ENCODE results near the gene DBR1.

Gene DBR1

DNA sequence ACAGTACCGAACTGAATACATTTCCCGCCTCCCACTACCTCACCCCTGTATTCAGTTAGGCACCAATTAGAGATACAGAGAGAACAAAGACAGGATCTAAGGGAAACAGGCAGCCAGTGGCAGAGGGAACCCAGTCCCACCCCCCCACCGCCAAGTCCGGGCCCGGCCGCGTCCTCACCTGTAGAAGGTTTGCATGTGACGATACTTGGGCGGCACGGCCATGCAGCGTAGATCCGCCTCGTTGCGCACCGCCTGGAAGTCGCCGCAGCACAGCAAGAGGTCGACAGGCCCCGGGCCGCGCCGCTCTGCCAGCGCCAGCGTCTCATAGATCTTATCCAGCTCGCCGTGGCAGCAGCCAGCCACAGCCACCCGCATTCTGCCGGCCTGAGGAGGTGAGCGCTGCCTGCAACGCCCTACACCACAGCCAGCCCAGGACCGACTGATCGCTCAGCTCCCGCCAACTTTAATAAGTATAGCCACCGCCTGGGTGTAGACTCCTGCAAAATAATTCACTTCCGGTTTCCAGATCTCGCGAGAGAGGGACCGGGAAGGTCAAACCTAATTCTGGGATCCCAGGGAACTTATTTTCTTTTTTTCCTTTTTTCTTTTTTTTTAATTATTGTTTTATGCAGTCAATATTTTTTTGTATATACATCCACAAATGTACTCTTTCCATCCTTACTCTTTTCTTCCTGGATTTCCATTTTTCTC, at the start of gene DBR1:
TSS of gene DBR1 (minus strand) at position 501 of the 711 bp plus-strand sequence. CDS start at position 375, 126 bp downstream.
- DNase-seq = peak; percentile 73

- no peak for DNase-seq
These were observed 48.2 kb upstream of the DBR1 start for GRCh38 chr3:138222942-138223287.

- DNase-seq = no peak
These were observed 47.6 kb upstream of the DBR1 start for GRCh38 chr3:138222131-138222941.

- DNase-seq = no peak
These were observed 46.1 kb upstream of the DBR1 start for GRCh38 chr3:138220788-138221187.

- no peak for DNase-seq
These were observed 45.5 kb upstream of the DBR1 start for GRCh38 chr3:138220242-138220641.

DNA sequence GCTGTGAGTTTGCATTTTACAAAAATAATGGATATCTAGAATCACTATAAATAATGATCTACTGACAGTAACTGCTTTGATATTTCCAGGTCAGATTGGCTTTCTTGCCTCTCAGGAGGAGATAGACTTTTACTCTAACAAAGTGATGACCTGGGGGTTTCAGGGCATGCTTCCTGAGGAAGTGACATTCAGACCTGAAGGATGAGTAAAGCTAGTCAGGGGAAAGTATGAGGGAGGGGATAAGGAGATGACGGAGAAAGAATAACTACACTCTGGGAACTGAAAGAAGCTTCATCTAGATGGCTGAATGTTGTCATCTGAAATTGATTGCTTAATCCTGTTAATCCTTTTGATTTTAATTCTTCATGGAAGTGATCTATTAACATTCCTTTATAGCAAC, 44.5 kb upstream of the DBR1 start:
- DNase-seq = peak; percentile 13

DNA sequence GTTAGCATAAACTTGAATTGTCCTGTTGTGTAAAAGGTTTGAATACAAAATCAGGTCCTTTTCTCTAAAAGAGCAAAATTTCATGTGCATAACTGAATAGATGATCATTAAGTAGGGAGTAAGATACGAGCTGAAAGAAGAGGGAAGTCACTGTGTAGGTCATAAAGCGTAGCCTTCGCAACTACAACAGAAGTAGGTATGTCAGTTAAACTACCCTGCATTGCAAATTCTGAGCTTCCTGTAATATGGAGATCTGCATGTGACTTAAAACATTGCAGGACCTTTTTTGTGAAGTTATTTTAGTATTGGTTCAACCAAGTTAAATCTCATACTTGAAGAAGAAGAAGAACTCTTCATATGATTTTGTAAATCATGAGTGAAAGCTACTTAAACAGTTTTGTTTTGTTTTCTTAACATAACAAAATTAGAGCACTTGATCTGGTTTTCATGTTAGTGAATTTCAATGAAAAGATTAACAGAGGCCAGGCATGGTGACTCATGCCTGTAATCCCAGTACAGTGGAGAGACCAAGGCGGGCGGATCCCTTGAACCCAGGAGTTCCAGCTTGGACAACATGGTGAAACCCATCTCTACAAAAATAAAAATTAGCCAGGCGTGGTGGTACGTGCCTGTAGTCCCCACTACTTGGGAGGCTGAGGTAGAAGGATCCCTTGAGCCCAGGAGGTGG, 38.8 kb upstream of the DBR1 start:
- no peak for DNase-seq

DNA sequence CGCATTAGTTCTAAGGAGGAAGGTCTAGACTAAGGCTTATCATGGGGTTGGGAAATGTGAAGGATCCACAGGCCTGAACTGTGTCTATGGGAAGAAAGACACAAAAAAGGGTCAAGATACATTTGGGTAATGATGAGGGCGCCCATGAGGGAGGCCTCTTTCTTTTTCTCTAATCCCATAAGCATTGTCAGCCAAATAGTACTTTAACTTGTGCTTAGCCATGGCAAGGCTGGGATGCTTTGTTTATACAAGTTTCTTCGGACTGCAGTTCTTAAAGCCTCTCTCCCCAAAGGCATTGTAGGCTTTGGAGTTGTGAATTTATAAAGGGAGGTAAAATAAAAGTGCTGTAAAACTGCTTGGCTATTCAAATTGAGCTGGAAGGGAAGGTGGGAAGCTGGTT, 35.8 kb upstream of the DBR1 start:
- DNase-seq = no peak

- DNase-seq = no peak
These were observed 31.5 kb upstream of the DBR1 start for GRCh38 chr3:138206196-138206595.

DNA sequence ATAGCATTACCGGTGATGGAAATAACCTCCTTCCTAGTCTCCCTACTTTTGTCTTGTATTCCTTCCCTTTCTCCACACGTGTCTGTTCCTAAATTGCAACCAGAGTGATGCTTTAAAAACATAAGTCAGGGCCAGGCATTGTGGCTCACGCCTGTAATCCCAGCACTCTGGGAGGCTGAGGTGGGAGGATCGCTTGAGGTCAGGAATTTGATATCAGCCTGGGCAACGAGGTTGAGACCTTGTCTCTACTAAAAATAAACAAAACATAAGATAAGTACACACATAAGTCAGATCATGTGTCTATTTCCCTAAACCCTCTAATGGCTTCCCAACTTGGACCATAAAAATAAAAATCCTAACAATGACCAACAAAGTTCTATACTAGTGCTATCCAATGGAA, 30.8 kb upstream of the DBR1 start:
- no peak for DNase-seq

DNA sequence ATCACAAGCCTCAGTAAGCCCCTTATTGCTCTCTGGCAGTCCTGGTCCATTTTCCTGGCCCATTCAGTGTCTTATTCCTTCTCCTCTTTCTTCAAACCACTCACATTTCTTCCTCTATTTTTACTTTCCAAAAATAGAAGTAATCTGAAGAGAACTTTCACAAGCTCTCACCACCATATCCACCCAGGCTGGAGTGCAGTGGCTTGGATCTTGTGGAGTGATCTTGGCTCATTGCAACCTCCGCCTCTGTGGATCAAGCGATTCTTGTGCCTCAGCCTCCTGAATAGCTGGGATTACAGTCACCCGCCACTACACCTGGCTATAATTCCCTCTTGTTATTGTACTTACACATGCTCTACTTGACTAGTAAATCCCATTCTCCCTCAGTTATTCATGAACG, 29.2 kb upstream of the DBR1 start:
- DNase-seq = no peak

- DNase-seq = no peak
These were observed 28.4 kb upstream of the DBR1 start for GRCh38 chr3:138202945-138203701.

- no peak for DNase-seq
These were observed 25.7 kb upstream of the DBR1 start for GRCh38 chr3:138200424-138200823.

- DNase-seq = no peak
These were observed 25.1 kb upstream of the DBR1 start for GRCh38 chr3:138199851-138200250.

GRCh38 chr3:138197524-138197923, 22.8 kb upstream of the DBR1 start:
- DNase-seq = no peak

GRCh38 chr3:138197058-138197457, 22.3 kb upstream of the DBR1 start:
- no peak for DNase-seq

DNA sequence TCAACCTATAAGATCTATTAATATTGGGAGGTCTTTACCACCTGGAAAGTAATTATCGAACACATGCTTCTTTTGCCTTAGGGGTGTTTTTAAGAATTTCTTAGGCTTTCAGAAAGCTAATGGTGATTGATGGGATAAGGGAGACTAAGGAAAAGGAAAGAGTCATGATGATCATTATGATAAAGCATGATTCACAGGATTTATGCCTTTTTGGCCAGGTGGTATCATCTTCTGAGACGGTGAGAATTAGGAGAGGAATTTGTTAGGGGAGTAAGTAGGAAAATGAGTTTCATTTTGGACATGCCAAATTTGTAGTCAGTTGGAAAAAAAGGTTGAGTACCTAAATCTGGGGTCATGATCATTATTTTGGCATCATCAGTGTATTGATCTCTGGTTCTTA, 21.3 kb upstream of the DBR1 start:
- DNase-seq = no peak

GRCh38 chr3:138195481-138195880, 20.8 kb upstream of the DBR1 start:
- no peak for DNase-seq

DNA sequence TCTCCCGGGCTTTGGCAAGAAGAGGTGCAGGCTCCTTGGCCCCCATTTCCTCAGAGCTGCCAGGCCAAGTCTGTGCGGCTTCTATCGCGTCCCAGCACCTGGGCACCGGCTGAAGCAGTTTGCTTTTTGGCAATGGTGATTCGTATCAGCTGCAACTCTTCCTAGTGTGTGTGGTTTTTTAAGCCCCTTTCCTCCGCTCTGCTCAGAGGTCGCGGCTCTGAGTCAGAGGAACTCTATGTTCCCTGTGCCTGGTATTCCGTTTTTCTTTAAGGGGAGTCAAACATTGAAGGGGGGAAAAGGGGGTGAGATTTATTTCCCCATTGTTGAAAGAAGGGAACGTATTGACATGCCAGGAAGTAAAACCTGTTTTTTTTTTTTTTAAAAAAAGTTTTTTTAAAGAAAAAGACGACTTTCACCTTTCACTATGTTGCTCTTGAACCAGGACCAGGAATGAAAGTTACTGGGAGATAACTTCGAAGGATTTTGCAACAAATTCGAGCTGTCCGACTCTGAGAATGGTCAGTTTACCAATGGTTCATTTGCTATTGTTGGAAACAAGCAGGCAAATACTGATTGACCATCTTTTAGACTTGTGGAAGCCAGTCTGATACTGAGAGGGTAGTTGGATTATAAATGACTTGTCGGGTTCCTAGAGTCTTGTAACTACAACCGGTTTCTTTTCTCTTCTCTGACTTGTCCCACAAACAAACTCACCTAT, 13.5 kb upstream of the DBR1 start:
- peak; percentile 32 for DNase-seq

DNA sequence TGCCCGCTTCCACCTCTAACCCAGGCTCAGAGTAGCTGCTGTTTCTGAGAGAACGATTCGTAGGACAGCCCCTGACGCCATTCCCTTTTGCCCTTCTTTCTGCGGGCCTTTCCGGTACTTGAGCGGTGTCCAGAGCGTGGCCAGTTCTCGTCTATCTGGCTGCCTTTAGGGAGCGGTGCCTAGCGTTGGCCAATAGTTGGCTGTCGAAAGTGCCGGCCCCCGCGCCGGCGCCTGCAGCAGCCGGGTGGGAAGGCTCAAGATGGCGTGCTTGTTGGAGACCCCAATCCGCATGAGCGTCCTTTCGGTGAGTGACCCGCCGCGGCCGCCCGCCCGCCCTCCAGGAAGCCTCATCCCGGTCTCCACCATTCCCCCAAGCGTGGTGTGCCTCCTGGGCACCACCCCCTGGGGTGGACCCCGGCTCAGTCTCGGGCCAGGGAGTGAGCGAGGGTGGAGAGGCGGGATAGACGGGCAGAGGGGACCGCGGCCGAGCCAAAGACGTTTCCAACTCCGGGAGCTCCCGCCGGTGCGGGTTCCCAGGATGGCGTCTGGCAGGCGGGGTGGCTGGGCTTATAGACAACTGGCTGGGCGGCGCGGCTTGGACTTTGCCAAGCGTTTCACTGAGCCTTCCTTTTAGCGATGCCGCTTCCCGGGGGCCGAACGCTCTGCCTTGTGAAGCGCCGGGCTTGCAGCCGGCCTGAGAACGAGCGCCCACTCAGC, 12.7 kb upstream of the DBR1 start, which contains the start of gene ARMC8:
TSS of gene ARMC8 (plus strand) at position 6 of the 717 bp plus-strand sequence. CDS start at position 260, 254 bp downstream.
- DNase-seq = no peak

DNA sequence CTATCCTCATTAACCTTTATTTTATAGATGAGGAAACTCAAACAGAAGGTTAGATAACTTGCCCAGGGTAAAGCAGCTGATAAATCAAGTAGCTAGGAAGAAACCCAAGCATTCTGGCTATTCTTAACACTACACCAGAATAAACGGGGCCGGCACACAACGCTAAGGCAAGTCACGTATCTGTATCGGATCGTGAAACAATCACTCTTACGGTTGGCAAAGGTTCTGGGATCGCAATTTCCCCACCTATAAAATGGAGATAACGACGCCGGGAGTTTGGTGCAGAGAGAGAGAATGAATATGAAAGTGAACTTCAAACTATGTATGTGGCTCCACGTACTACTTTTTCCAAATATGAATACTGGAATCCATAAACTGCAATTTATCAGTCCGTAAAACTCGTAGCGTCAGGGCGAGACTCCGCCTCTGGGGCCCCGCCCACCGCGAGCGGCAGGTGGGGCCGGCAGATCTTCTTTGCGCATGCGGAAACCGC, 12.1 kb upstream of the DBR1 start:
- peak; percentile 88 for DNase-seq

All from stimulated activated CD4-positive, alpha-beta T cell treated with anti-CD3 and anti-CD28 coated beads, Interleukin-1b, Interleukin-23, amount 100 ng/mL, for 48 hours (primary cell).